HepG2 (cell line): ENCODE data around the gene TMEM117. TPM values are rescaled to one million over a fixed set of nuclear protein-coding genes. Genes with fewer than 3 reads are reported as not detected.
A peak's percentile ranks its signal among the peaks of the same experiment; 100 is the strongest.

Source experiments
- CHD2 ChIP-seq: IDR thresholded peaks from 2 replicates; pipeline ENCODE4 v1.6.1; 2011; ENCODE audit warnings: low read depth, low read length, improper control_type of control experiment
- CREM ChIP-seq, 2 experiments: sonication (generic) in 1 of 2; formaldehyde crosslinking in 1 of 2; IDR thresholded peaks; 2 replicates each; pipeline versions ENCODE4 v1.4.0 to v1.6.1; 2016 to 2020; ENCODE audit warnings: antibody characterized with exemption in 1 of 2, mild to moderate bottlenecking in 1 of 2, missing genetic modification reagents in 1 of 2
- IRF1 ChIP-seq: sonication (generic); formaldehyde crosslinking; IDR thresholded peaks from 2 replicates; pipeline ENCODE4 v1.4.0; 2020; ENCODE audit warnings: low read depth, mild to moderate bottlenecking, missing genetic modification reagents
- JARID2 ChIP-seq: sonication (generic); formaldehyde crosslinking; IDR thresholded peaks from 2 replicates; pipeline ENCODE4 v1.8.1; 2023; ENCODE audit warnings: missing genetic modification reagents, inconsistent platforms; ENCODE audit not compliant: insufficient replicate concordance
- KDM5B ChIP-seq: sonication (generic); formaldehyde crosslinking; IDR thresholded peaks from 2 replicates; pipeline ENCODE4 v1.4.0; 2020; ENCODE audit warnings: missing genetic modification reagents, mild to moderate bottlenecking, borderline replicate concordance
- MEF2D ChIP-seq: sonication (generic); formaldehyde crosslinking; IDR thresholded peaks from 2 replicates; pipeline ENCODE4 v1.5.1; 2020; ENCODE audit warnings: mild to moderate bottlenecking, missing genetic modification reagents
- SKI ChIP-seq: fragments of 450-650 bp; IDR thresholded peaks from one replicate; pipeline ENCODE4 v1.6.1; 2018; ENCODE audit warnings: mild to moderate bottlenecking; ENCODE audit not compliant: partially characterized antibody
- SRY ChIP-seq: sonication (generic); formaldehyde crosslinking; IDR thresholded peaks from 2 replicates; pipeline ENCODE4 v1.8.0; 2022; ENCODE audit warnings: mild to moderate bottlenecking, missing genetic modification reagents
- TCF7 ChIP-seq: sonication (generic); IDR thresholded peaks from 2 replicates; pipeline ENCODE4 v1.6.1; 2016; ENCODE audit warnings: antibody characterized with exemption, low read depth
- ZBTB3 ChIP-seq: sonication (generic); formaldehyde crosslinking; IDR thresholded peaks from 2 replicates; pipeline ENCODE4 v1.4.0; 2020; ENCODE audit warnings: low read depth, mild to moderate bottlenecking, moderate library complexity, missing genetic modification reagents, borderline replicate concordance
- ZFP36 ChIP-seq: fragments of 150-350 bp; IDR thresholded peaks from 2 replicates; pipeline ENCODE4 v1.6.1; 2018; ENCODE audit warnings: borderline replicate concordance, low read length, low read depth; ENCODE audit not compliant: partially characterized antibody
- ZFP90 ChIP-seq: sonication (generic); formaldehyde crosslinking; IDR thresholded peaks from 2 replicates; pipeline ENCODE4 v1.8.0; 2022; ENCODE audit warnings: missing genetic modification reagents, mild to moderate bottlenecking, inconsistent platforms, borderline replicate concordance
- ZKSCAN1 ChIP-seq: fragments of 150-350 bp; IDR thresholded peaks from 2 replicates; pipeline ENCODE4 v1.6.1; 2014; ENCODE audit warnings: low read length
- ZNF235 ChIP-seq: sonication (generic); formaldehyde crosslinking; IDR thresholded peaks from 2 replicates; pipeline ENCODE4 v1.8.1; 2023; ENCODE audit warnings: mild to moderate bottlenecking, missing genetic modification reagents, borderline replicate concordance
- ZNF333 ChIP-seq: sonication (generic); formaldehyde crosslinking; IDR thresholded peaks from 2 replicates; pipeline ENCODE4 v1.4.0; 2020; ENCODE audit warnings: mild to moderate bottlenecking, missing genetic modification reagents, borderline replicate concordance
- ZNF549 ChIP-seq: sonication (generic); formaldehyde crosslinking; IDR thresholded peaks from 2 replicates; pipeline ENCODE4 v1.5.0; 2020; ENCODE audit warnings: missing genetic modification reagents
- ZNF597 ChIP-seq: sonication (generic); formaldehyde crosslinking; IDR thresholded peaks from 2 replicates; pipeline ENCODE4 v1.5.0; 2020; ENCODE audit warnings: missing genetic modification reagents
- ZNF605 ChIP-seq: sonication (generic); formaldehyde crosslinking; IDR thresholded peaks from 2 replicates; pipeline ENCODE4 v1.8.0; 2022; ENCODE audit warnings: mild to moderate bottlenecking, missing genetic modification reagents
- ZNF672 ChIP-seq: sonication (generic); formaldehyde crosslinking; IDR thresholded peaks from 2 replicates; pipeline ENCODE4 v1.8.1; 2022; ENCODE audit warnings: missing genetic modification reagents
- ZNF749 ChIP-seq: sonication (generic); formaldehyde crosslinking; IDR thresholded peaks from 2 replicates; pipeline ENCODE4 v1.8.0; 2022; ENCODE audit warnings: mild to moderate bottlenecking, missing genetic modification reagents, moderate library complexity, borderline replicate concordance
- ZNF772 ChIP-seq: sonication (generic); formaldehyde crosslinking; IDR thresholded peaks from 2 replicates; pipeline ENCODE4 v1.5.0; 2020; ENCODE audit warnings: mild to moderate bottlenecking, missing genetic modification reagents
- ZSCAN29 ChIP-seq: sonication (generic); formaldehyde crosslinking; conservative IDR thresholded peaks from 2 replicates; pipeline ENCODE4 v1.4.0; 2020; ENCODE audit warnings: mild to moderate bottlenecking, missing genetic modification reagents
- polyA plus RNA-seq, 8 experiments: library from polyadenylated mRNA; depleted of rRNA in 3 of 8; stranded (reverse) in 7 of 8; unstranded in 1 of 8; fragments of >200 nt; fragmentation: Illumina TruSeq in 4 of 8; extraction: Trizol in 4 of 8; gene quantifications; 2 replicates each; pipeline versions ENCODE4 v1.2.1 to v1.2.3, GENCODE V29; 2011 to 2016; ENCODE audit warnings: low read depth in 4 of 8, missing spikeins in 1 of 8, mixed read lengths in 1 of 8; ENCODE audit not compliant: insufficient read depth in 1 of 8
- total RNA-seq, 5 experiments: library from RNA; depleted of rRNA; stranded (reverse); fragments of >200 nt; fragmentation: Illumina TruSeq; extraction: Trizol; gene quantifications; 2 replicates each; pipeline ENCODE4 v1.2.3, GENCODE V29; 2016; ENCODE audit warnings: low read depth in 1 of 5
- TF ChIP-seq, protein P1 (sequence below): sonication (generic); formaldehyde crosslinking; IDR thresholded peaks from 2 replicates; pipeline ENCODE4 v1.8.0; 2022; ENCODE audit warnings: mild to moderate bottlenecking, missing genetic modification reagents; ENCODE audit not compliant: insufficient replicate concordance
- TF ChIP-seq, protein P2 (sequence below): fragments of 450-650 bp; IDR thresholded peaks from 2 replicates; pipeline ENCODE4 v1.6.1; 2017
- TF ChIP-seq, protein P3 (sequence below): IDR thresholded peaks from 2 replicates; pipeline ENCODE4 v1.6.1; 2012; ENCODE audit warnings: inconsistent platforms

TMEM117 gene
- total and polyA plus RNA-seq, 2 of the 13 experiments (the other 11 are each of a cell fraction or from before 2014, with no cell fraction given): 2.8 to 8.5 TPM

DNA sequence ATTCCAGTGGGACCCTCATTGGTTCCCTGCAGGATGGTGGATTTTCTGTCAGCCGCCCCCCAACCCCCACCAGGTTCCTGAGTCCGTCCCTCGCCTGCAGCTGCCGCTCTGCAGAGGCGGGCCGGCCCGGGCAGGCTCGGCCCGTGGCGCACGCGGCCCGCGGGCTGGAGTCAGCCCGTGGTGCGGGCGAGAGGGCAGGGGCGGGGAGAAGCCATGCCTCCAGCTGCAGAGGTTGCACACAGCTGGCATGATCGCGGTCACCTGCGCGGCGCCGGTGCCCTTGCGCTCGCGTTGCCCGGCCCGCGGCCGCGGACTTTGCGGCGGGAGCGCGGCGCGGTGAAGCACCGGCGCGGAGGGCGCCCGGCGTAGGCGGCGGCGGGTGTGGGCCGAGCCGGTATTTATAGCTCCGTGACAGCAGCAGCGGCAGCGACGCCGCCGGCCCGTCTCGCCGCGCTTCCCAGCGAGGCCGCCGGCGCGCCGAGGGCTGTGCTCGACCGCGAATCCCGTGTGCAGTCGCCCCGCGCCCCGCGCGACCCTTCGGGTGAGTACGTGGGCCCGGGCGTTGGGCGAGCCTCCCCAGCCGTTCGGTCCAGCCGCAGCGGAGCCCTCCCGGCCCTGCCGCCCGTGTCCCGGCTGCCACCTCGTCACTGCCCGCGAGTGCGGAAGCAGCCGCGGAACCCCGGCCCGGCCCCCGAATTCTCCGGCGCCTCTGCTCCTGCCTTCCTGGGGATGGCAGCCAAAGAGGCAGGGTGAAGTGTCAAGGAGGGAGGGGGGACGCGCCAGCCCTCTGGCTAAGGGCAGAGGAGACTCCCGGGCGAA is at the start of gene TMEM117 (continued):
- TF ChIP-seq ZNF749 (CRISPR knock-in tag) (peak; percentile 74), ZNF333 (no peak), ZNF549 (CRISPR knock-in tag) (no peak), ZNF772 (peak; percentile 45; the same call in 1 of the 2 replicates), ZBTB3 (CRISPR knock-in tag) (0 out of 2 replicates have a peak, but pooled peaks have one; percentile 46), IRF1 (CRISPR knock-in tag) (0 out of 2 replicates have a peak, but pooled peaks have one; percentile 23), MEF2D (CRISPR knock-in tag) (no peak), ZFP36 (no peak), JARID2 (CRISPR knock-in tag) (no peak), TCF7 (no peak), CHD2 (no peak), ZNF597 (no peak), ZFP90 (CRISPR knock-in tag) (no peak; the same call in 1 of the 2 replicates), KDM5B (CRISPR knock-in tag) (peak; percentile 50; the same call in 1 of the 2 replicates), SKI (peak; percentile 42), ZNF235 (CRISPR knock-in tag) (no peak), CREM (IDR thresholded peaks at IDR 0.05) (no peak), CREM (CRISPR knock-in tag; IDR thresholded peaks at IDR 0.05) (no peak), ZSCAN29 (0 out of 2 replicates have a peak, but pooled peaks have one; percentile 18), ZNF605 (CRISPR knock-in tag) (no peak), SRY (CRISPR knock-in tag) (0 out of 2 replicates have a peak, but pooled peaks have one; percentile 56), ZNF672 (CRISPR knock-in tag) (peak; percentile 67; the same call in 1 of the 2 replicates), ZKSCAN1 (no peak)
- TF ChIP-seq, protein P1, sequence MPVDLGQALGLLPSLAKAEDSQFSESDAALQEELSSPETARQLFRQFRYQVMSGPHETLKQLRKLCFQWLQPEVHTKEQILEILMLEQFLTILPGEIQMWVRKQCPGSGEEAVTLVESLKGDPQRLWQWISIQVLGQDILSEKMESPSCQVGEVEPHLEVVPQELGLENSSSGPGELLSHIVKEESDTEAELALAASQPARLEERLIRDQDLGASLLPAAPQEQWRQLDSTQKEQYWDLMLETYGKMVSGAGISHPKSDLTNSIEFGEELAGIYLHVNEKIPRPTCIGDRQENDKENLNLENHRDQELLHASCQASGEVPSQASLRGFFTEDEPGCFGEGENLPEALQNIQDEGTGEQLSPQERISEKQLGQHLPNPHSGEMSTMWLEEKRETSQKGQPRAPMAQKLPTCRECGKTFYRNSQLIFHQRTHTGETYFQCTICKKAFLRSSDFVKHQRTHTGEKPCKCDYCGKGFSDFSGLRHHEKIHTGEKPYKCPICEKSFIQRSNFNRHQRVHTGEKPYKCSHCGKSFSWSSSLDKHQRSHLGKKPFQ (CRISPR knock-in tag): no peak
- TF ChIP-seq, protein P2, sequence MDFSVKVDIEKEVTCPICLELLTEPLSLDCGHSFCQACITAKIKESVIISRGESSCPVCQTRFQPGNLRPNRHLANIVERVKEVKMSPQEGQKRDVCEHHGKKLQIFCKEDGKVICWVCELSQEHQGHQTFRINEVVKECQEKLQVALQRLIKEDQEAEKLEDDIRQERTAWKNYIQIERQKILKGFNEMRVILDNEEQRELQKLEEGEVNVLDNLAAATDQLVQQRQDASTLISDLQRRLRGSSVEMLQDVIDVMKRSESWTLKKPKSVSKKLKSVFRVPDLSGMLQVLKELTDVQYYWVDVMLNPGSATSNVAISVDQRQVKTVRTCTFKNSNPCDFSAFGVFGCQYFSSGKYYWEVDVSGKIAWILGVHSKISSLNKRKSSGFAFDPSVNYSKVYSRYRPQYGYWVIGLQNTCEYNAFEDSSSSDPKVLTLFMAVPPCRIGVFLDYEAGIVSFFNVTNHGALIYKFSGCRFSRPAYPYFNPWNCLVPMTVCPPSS: no peak
- TF ChIP-seq, protein P3, sequence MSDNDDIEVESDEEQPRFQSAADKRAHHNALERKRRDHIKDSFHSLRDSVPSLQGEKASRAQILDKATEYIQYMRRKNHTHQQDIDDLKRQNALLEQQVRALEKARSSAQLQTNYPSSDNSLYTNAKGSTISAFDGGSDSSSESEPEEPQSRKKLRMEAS: peak; percentile 85
